KOPT-K1 (cell line): Measurements from ENCODE around the gene SIPA1L3.

Experiments
- H3K27ac ChIP-seq: fragments of 200-600 bp; sonication (generic); 2 replicates; pipeline ENCODE4 v1.5.1; 2016; ENCODE audit warnings: antibody characterized with exemption, mild to moderate bottlenecking, low read depth, low read length; ENCODE audit not compliant: poor library complexity, severe bottlenecking
- H3K36me3 ChIP-seq: fragments of 200-600 bp; sonication (generic); 2 replicates; pipeline ENCODE4 v1.5.1; 2017; ENCODE audit warnings: antibody characterized with exemption, mild to moderate bottlenecking, low read length, moderate library complexity; ENCODE audit not compliant: insufficient read depth
- H3K9me3 ChIP-seq: fragments of 200-600 bp; sonication (generic); 2 replicates; pipeline ENCODE4 v1.5.1; 2017; ENCODE audit warnings: antibody characterized with exemption, low read length, mild to moderate bottlenecking; ENCODE audit not compliant: insufficient read depth, poor library complexity, severe bottlenecking

Gene SIPA1L3

GRCh38 chr19:38100589-38100988, 193.6 kb downstream of the SIPA1L3 start:
- Histone ChIP-seq H3K36me3 (peaks cover 28% of the 10 kb centered on the region; the same call in 1 of the 2 replicates), H3K9me3 (peaks cover 8% of the 10 kb centered on the region), H3K27ac (no peak overlapping the region)

- peaks cover 8% of the 10 kb centered on the region for H3K9me3 ChIP-seq
- H3K27ac ChIP-seq: no peak overlapping the region
- H3K36me3 ChIP-seq: peaks cover 28% of the 10 kb centered on the region; the same call in 1 of the 2 replicates
Observed at GRCh38 chr19:38101723-38102122, 194.7 kb downstream of the SIPA1L3 start.

GRCh38 chr19:38105574-38105973, 198.6 kb downstream of the SIPA1L3 start:
- Histone ChIP-seq H3K36me3 (peaks cover 28% of the 10 kb centered on the region; the same call in 1 of the 2 replicates), H3K9me3 (no peaks in the 10 kb centered on the region), H3K27ac (no peak overlapping the region)

- no peaks in the 10 kb centered on the region for H3K9me3 ChIP-seq
- peaks cover 24% of the 10 kb centered on the region; the same call in 1 of the 2 replicates for H3K36me3 ChIP-seq
- no peak overlapping the region for H3K27ac ChIP-seq
Observed at GRCh38 chr19:38107129-38107528, 200.1 kb downstream of the SIPA1L3 start.

- no peak overlapping the region for H3K27ac ChIP-seq
- peaks cover 23% of the 10 kb centered on the region for H3K36me3 ChIP-seq
- no peaks in the 10 kb centered on the region for H3K9me3 ChIP-seq
Observed at GRCh38 chr19:38111898-38112297, 204.9 kb downstream of the SIPA1L3 start.

- Histone ChIP-seq H3K36me3 (peaks cover 22% of the 10 kb centered on the region), H3K27ac (peak overlapping the region; percentile 67), H3K9me3 (peaks cover 6% of the 10 kb centered on the region)
Observed at GRCh38 chr19:38114651-38115050, 207.6 kb downstream of the SIPA1L3 start.

GRCh38 chr19:38115271-38115802, 208.3 kb downstream of the SIPA1L3 start:
- Histone ChIP-seq H3K9me3 (peaks cover 13% of the 10 kb centered on the region), H3K36me3 (peaks cover 25% of the 10 kb centered on the region), H3K27ac (peak overlapping the region; percentile 67)

- H3K27ac ChIP-seq: no peak overlapping the region
- peaks cover 16% of the 10 kb centered on the region for H3K36me3 ChIP-seq
Observed at GRCh38 chr19:38118176-38118575, 211.2 kb downstream of the SIPA1L3 start.

GRCh38 chr19:38120471-38121025, 213.5 kb downstream of the SIPA1L3 start:
- Histone ChIP-seq H3K27ac (no peak overlapping the region), H3K36me3 (peaks cover 16% of the 10 kb centered on the region; the same call in 1 of the 2 replicates), H3K9me3 (peaks cover 32% of the 10 kb centered on the region)

More at GRCh38 chr19:38118176-38118575, 211.2 kb downstream of the SIPA1L3 start:
- peaks cover 24% of the 10 kb centered on the region for H3K9me3 ChIP-seq

GRCh38 chr19:38122402-38123093, 215.5 kb downstream of the SIPA1L3 start:
- Histone ChIP-seq H3K36me3 (peaks cover 16% of the 10 kb centered on the region; the same call in 1 of the 2 replicates), H3K27ac (no peak overlapping the region), H3K9me3 (peaks cover 32% of the 10 kb centered on the region)

GRCh38 chr19:38125238-38125637, 218.2 kb downstream of the SIPA1L3 start:
- Histone ChIP-seq H3K9me3 (peaks cover 20% of the 10 kb centered on the region), H3K27ac (no peak overlapping the region), H3K36me3 (peaks cover 5% of the 10 kb centered on the region; the same call in 1 of the 2 replicates)

GRCh38 chr19:38130399-38130798, 223.4 kb downstream of the SIPA1L3 start:
- Histone ChIP-seq H3K9me3 (peaks cover 2% of the 10 kb centered on the region), H3K27ac (no peak overlapping the region), H3K36me3 (no peaks in the 10 kb centered on the region)

GRCh38 chr19:38132781-38133180, 225.8 kb downstream of the SIPA1L3 start:
- Histone ChIP-seq H3K27ac (no peak overlapping the region), H3K36me3 (no peaks in the 10 kb centered on the region), H3K9me3 (no peaks in the 10 kb centered on the region)

GRCh38 chr19:38133319-38133718, 226.3 kb downstream of the SIPA1L3 start:
- Histone ChIP-seq H3K27ac (no peak overlapping the region), H3K36me3 (no peaks in the 10 kb centered on the region), H3K9me3 (no peaks in the 10 kb centered on the region)

GRCh38 chr19:38134540-38135149, 227.6 kb downstream of the SIPA1L3 start:
- H3K9me3 ChIP-seq: no peaks in the 10 kb centered on the region
- H3K27ac ChIP-seq: no peak overlapping the region
- no peaks in the 10 kb centered on the region for H3K36me3 ChIP-seq
